ENCODE data around the gene MUSK. TPM values are rescaled to one million over a fixed set of nuclear protein-coding genes. Genes with fewer than 3 reads are reported as not detected.

The MUSK gene
- total RNA-seq, 4 donors from 2014 or later = 0.31 to 0.37 TPM; not detected in 2

DNA sequence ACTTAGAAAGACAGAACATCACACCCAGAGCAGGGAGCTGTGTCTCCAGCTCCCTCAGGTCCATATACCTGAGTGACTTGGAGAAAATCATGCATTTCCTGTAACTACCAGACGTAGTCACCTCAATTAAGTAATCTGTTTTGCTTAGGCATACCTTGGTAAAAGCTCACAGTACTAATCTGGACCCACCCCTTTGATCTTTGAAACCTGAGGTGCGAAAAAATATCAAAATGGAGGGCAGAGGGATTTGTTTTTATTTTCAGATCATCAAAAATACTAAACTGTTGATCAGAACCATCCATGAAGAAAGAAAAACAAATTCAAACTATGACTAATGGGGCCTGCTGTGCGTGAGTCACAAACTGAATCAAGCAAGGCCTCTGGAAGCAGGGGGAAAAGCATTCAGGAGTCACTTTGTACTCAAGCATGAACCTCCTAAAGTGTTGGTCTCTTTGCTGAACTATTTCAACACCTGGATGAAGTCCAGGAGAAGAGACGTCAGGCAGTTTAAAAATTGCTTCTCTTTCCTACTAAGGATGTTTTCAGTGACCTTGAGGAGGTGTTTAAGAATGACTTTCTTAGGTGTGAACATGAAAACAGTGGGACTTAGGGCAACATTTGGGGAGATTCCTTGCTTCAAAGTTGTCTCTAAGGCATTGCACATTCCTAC, 76.3 kb downstream of the MUSK start:
- ATAC-seq (ENCODE audit: low FRiP score) = peak; percentile 85
- TF ChIP-seq, protein P1, sequence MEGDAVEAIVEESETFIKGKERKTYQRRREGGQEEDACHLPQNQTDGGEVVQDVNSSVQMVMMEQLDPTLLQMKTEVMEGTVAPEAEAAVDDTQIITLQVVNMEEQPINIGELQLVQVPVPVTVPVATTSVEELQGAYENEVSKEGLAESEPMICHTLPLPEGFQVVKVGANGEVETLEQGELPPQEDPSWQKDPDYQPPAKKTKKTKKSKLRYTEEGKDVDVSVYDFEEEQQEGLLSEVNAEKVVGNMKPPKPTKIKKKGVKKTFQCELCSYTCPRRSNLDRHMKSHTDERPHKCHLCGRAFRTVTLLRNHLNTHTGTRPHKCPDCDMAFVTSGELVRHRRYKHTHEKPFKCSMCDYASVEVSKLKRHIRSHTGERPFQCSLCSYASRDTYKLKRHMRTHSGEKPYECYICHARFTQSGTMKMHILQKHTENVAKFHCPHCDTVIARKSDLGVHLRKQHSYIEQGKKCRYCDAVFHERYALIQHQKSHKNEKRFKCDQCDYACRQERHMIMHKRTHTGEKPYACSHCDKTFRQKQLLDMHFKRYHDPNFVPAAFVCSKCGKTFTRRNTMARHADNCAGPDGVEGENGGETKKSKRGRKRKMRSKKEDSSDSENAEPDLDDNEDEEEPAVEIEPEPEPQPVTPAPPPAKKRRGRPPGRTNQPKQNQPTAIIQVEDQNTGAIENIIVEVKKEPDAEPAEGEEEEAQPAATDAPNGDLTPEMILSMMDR (IDR thresholded peaks at IDR 0.05) = no peak
- no peak for DNase-seq (ENCODE audit: low spot score)

DNA sequence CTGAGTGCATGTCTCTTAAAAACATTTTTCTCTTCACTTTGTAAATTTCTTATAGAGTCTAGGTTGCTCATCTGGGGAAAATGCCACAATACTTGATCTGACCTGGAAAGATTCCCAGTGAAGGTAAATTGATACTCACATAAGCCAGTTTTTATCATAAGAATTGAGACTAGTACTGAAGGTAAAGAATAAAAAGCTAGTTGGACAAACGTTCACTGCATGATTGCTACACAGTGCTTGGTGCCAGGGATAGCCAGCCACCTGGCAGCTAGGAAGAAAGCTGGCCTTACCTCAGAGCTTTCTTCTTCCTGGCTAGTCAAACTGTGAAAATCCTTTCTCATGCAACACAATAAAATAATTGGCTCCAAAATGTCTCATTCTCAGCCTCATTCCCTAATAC, 77.1 kb downstream of the MUSK start:
- TF ChIP-seq, protein P1 (IDR thresholded peaks at IDR 0.05) = no peak
- no peak for DNase-seq (ENCODE audit: low spot score)
- ATAC-seq (ENCODE audit: low FRiP score) = peak; percentile 24

DNA sequence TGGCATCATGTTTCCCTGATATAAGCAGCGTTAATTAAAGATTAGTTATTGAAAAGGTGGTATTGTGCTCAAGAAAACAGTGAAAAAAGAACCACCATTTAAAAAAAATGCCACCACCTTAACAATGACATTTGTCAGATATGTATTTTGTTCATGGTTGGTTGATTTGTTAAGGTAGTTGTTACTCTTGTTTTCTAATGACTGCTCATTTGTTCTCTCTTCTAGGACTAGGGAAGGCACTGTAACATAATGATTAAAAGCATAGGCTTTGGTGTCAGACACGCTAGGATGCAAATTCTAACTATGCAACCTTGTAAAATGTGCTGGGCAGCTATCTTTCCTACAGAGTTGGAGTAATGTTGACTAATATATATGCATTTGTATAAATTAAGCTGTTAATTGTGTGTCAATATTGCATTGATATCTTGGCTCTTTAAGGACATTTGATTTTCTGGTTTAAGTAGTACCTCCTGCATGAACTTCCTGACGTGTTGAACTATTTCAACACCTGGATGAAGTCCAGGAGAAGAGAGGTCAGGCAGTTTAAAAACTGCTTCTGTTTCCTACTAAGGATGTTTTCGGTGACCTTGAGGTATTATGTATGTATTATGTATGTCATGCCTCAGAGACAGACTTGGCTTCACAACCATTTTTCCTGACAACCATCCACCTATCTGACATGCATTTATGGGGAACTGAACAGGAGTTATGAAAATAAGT, 77.8 kb downstream of the MUSK start:
- TF ChIP-seq, protein P1 (IDR thresholded peaks at IDR 0.05) = no peak
- ATAC-seq (ENCODE audit: low FRiP score) (no peak), DNase-seq (ENCODE audit: low spot score) (no peak)

DNA sequence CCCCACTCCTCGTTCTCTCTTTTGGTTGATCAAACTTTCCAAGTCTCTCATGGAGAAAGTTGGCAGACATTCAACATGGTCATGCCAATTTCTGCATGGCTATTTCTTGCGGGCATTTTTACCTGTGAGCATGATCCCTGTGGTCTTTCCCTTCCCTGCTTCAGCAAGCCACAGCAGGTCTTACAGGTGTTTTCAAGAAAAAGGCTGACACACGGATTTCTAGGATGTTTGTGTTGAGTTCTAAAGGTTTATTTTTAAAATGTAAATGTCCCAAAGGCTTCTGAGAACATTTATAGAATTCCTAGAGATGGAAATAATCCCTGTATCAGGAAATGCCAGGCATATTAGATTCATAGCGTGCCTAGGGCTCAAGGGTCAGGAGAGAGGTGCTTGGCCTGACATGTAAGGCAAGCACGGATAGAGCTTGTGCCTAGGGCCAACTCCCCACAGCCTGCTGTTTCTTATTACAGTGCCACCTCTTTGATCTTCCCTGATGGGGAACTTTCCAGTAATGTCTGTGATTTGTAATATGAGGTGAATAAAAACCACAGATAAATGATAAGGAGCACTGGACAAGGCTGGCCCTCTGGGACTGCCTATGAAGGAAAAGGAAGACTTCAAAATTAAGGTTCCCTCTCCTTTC, 79.8 kb downstream of the MUSK start:
- DNase-seq (ENCODE audit: low spot score) (no peak), ATAC-seq (ENCODE audit: low FRiP score) (no peak)
- TF ChIP-seq, protein P1 (IDR thresholded peaks at IDR 0.05) = no peak

DNA sequence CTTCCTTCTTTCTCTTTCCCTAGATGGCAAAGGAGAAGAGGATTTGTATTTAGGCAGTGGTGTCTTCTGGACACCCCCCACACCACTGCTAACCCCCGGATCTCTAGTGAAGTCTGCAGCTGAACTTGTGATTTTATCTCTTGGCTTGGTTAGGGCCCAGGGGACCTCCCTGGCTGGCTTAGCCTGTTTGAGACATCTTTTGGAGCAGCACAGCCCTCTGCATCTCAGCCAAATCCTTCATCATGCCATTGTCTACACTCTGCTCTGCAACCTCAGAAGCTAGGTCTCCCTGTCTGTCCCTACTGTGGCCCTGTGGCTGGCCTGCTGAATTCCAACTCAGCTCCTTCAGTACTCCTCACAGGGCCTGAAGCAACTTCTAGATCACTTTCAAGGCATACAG, 81.7 kb downstream of the MUSK start:
- ATAC-seq (ENCODE audit: low FRiP score) (no peak), DNase-seq (ENCODE audit: low spot score) (no peak)
- TF ChIP-seq, protein P1 (IDR thresholded peaks at IDR 0.05) = no peak

DNA sequence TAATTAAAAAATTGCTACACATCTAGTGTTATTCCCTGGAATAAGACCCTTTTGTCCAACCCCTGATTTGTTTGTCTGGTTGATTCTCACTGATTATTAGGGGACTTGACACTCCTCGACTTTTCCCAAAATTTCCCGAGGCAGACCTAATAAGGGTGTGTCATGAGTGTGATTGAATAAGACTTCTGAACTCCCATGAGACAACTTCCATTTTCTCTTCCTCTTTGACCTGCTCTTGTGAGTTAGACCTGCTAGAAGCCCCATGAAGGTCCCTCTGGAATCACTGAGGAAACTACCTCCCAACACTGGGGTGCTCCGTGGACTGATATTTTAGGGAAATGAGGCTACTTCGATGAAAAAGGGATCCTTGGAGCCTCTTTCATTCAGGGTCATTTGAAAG, 83.4 kb downstream of the MUSK start:
- TF ChIP-seq, protein P1 (IDR thresholded peaks at IDR 0.05) = no peak
- no peak for DNase-seq (ENCODE audit: low spot score)
- ATAC-seq (ENCODE audit: low FRiP score) = no peak

Data from omental fat pad (tissue), 4 donors.